NCI-H2029 (cell line): ENCODE measurements around the gene KAZN.

Source experiments
- DNase-seq: peaks from one replicate; lab custom pipeline; 2025; lab: John Stamatoyannopoulos, UW

KAZN gene

GRCh38 chr1:14855268-14855667, 256.8 kb downstream of the KAZN start:
- no peak for DNase-seq

GRCh38 chr1:14855801-14856200, 257.3 kb downstream of the KAZN start:
- no peak for DNase-seq

GRCh38 chr1:14857436-14858195, 259.1 kb downstream of the KAZN start:
- DNase-seq, result no peak

GRCh38 chr1:14862114-14862771, 263.8 kb downstream of the KAZN start:
- no peak for DNase-seq

GRCh38 chr1:14865106-14865505, 266.6 kb downstream of the KAZN start:
- no peak for DNase-seq

- no peak for DNase-seq
These were observed 268.6 kb downstream of the KAZN start for GRCh38 chr1:14866911-14867612.

GRCh38 chr1:14869187-14869586, 270.7 kb downstream of the KAZN start:
- no peak for DNase-seq

GRCh38 chr1:14871218-14871970, 272.9 kb downstream of the KAZN start:
- DNase-seq, result no peak

- DNase-seq, result no peak
These were observed 274.3 kb downstream of the KAZN start for GRCh38 chr1:14872762-14873161.

- DNase-seq, result no peak
These were observed 275.2 kb downstream of the KAZN start for GRCh38 chr1:14873677-14874076.

GRCh38 chr1:14875524-14876509, 277.3 kb downstream of the KAZN start:
- peak; percentile 60 for DNase-seq

GRCh38 chr1:14876747-14877146, 278.3 kb downstream of the KAZN start:
- DNase-seq, result no peak

- DNase-seq, result no peak
These were observed 278.7 kb downstream of the KAZN start for GRCh38 chr1:14877224-14877623.

GRCh38 chr1:14878124-14878523, 279.6 kb downstream of the KAZN start:
- no peak for DNase-seq

- no peak for DNase-seq
These were observed 280.5 kb downstream of the KAZN start for GRCh38 chr1:14878951-14879350.

- no peak for DNase-seq
These were observed 282.2 kb downstream of the KAZN start for GRCh38 chr1:14880456-14881316.

- no peak for DNase-seq
These were observed 283.5 kb downstream of the KAZN start for GRCh38 chr1:14881775-14882672.

GRCh38 chr1:14884614-14885175, 286.2 kb downstream of the KAZN start:
- DNase-seq, result no peak
